Umbilical cord (tissue), 1 donor: ENCODE results near the gene ISG20L2. TPM values are rescaled to one million over a fixed set of nuclear protein-coding genes. Genes with fewer than 3 reads are reported as not detected.

Experiments used
- total RNA-seq: library from RNA; depleted of rRNA; stranded (reverse); fragments of >200 nt; gene quantifications from one replicate; pipeline ENCODE4 v1.2.3, GENCODE V29; 2014; ENCODE audit warnings: low replicate concordance; ENCODE audit not compliant: insufficient read depth

Gene ISG20L2
- total RNA-seq, 1 donor from 2014 or later = 3.9 TPM

Other genes with a start within 250 kb of the ISG20L2 start
- 5.5 TPM for gene MEF2D, start 228.0 kb downstream of the ISG20L2 start, total RNA-seq
- gene IQGAP3, start 156.2 kb downstream of the ISG20L2 start, total RNA-seq = 4.6 TPM
- gene TTC24, start 149.0 kb downstream of the ISG20L2 start, total RNA-seq = 3.1 TPM
- 40.9 TPM for gene NAXE, start 137.0 kb downstream of the ISG20L2 start, total RNA-seq
- gene GPATCH4, start 127.3 kb downstream of the ISG20L2 start, total RNA-seq = 21.7 TPM
- not detected for gene HAPLN2, start 109.4 kb downstream of the ISG20L2 start, total RNA-seq
- gene BCAN, start 86.6 kb downstream of the ISG20L2 start, total RNA-seq = 9.1 TPM
- 19.0 TPM for gene NES, start 51.4 kb downstream of the ISG20L2 start, total RNA-seq
- gene CRABP2, start 23.2 kb downstream of the ISG20L2 start, total RNA-seq = 46.7 TPM
- gene METTL25B, start 297 bp downstream of the ISG20L2 start, total RNA-seq = 9.6 TPM
- gene MRPL24, start 12.3 kb upstream of the ISG20L2 start, total RNA-seq = 36.4 TPM
- gene HDGF, start 22.9 kb upstream of the ISG20L2 start, total RNA-seq = 69.8 TPM
- gene PRCC, start 38.8 kb upstream of the ISG20L2 start, total RNA-seq = 21.4 TPM
- 0.48 TPM for gene SH2D2A, start 88.1 kb upstream of the ISG20L2 start, total RNA-seq
- not detected for gene INSRR, start 130.4 kb upstream of the ISG20L2 start, total RNA-seq
- gene NTRK1, start 132.1 kb upstream of the ISG20L2 start, total RNA-seq = not detected
- gene PEAR1, start 165.0 kb upstream of the ISG20L2 start, total RNA-seq = 1.9 TPM
- gene LRRC71, start 191.9 kb upstream of the ISG20L2 start, total RNA-seq = not detected